ENCODE measurements around the gene TOR1AIP2. TPM values are rescaled to one million over a fixed set of nuclear protein-coding genes. Genes with fewer than 3 reads are reported as not detected.

TOR1AIP2 gene
- total RNA-seq, 2 donors from 2014 or later, result 36.4 to 79.1 TPM

DNA sequence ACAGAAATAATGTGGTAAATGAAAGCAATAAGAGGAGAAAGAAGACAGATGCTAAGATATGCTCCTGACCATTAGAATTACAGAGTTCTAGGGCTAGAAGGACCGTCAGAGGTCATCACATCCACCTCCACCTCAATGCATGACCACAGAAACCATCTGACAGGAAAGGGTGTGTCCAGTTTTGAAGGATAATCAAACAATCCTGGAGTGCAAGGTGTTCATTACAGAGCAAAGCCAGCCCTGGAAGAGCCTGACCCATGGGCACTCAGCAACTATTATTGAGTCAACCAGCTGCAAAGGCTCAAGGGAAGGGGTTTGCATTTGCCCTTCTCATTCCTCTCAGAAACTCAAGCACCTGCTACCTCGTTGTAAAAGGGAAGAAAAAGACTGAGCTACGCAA is 46.4 kb downstream of the TOR1AIP2 start:
- intact Hi-C loops (cut with DNase I), result no loop called here
- Histone ChIP-seq H3K4me3 (no peak overlapping the region), H3K36me3 (no peaks in the 10 kb centered on the region), H3K4me1 (replicated peaks) (no peaks in the 10 kb centered on the region), H3K27ac (no peak overlapping the region), H3K9me3 (no peaks in the 10 kb centered on the region), H3K27me3 (replicated peaks; ENCODE audit: insufficient read depth) (no peaks in the 10 kb centered on the region)
- TF ChIP-seq POLR2AphosphoS5 (IDR thresholded peaks at IDR 0.05) (no peak), POLR2A (IDR thresholded peaks at IDR 0.05) (no peak)
- TF ChIP-seq, protein P1, sequence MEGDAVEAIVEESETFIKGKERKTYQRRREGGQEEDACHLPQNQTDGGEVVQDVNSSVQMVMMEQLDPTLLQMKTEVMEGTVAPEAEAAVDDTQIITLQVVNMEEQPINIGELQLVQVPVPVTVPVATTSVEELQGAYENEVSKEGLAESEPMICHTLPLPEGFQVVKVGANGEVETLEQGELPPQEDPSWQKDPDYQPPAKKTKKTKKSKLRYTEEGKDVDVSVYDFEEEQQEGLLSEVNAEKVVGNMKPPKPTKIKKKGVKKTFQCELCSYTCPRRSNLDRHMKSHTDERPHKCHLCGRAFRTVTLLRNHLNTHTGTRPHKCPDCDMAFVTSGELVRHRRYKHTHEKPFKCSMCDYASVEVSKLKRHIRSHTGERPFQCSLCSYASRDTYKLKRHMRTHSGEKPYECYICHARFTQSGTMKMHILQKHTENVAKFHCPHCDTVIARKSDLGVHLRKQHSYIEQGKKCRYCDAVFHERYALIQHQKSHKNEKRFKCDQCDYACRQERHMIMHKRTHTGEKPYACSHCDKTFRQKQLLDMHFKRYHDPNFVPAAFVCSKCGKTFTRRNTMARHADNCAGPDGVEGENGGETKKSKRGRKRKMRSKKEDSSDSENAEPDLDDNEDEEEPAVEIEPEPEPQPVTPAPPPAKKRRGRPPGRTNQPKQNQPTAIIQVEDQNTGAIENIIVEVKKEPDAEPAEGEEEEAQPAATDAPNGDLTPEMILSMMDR (IDR thresholded peaks at IDR 0.05), result no peak
- 63% methylated on average over 3 of the region's 3 CpGs for WGBS
- DNase-seq (ENCODE audit: low spot score), result no peak

DNA sequence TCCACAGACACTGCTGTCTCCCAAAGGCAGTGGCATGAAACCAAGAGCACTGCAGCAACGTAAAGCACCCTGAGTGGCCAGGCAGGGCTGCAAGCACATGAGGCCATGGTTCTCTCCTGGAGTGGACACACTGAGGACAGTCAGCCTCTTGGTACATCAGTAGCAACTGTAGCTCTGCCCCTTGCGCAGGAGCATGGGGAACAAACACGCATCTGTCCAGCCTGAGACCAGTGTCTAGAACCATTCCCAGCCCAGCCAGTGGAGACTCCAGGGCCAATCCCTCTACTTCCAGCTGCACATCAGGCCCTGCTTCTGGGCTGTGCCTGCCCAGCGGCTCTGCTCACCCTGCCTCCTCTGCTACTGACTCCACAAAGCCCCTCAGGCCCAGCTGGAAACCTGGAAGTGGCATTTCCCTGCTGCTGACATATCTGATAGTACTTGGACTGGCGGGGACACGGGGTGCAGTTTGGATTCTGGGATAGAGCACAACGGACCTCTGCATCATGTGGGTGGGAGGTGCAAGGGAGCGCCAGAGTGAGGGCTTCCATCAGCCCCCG is 49.0 kb downstream of the TOR1AIP2 start:
- Histone ChIP-seq H3K4me1 (replicated peaks) (no peaks in the 10 kb centered on the region), H3K4me3 (no peak overlapping the region), H3K36me3 (no peaks in the 10 kb centered on the region), H3K27ac (no peak overlapping the region), H3K9me3 (no peaks in the 10 kb centered on the region), H3K27me3 (replicated peaks; ENCODE audit: insufficient read depth) (no peaks in the 10 kb centered on the region)
- WGBS, result 96% methylated on average over 8 of the region's 9 CpGs
- intact Hi-C loops (cut with DNase I), result no loop called here
- no peak for DNase-seq (ENCODE audit: low spot score)
- TF ChIP-seq POLR2A (IDR thresholded peaks at IDR 0.05) (no peak), POLR2AphosphoS5 (IDR thresholded peaks at IDR 0.05) (no peak)
- TF ChIP-seq, protein P1 (IDR thresholded peaks at IDR 0.05), result no peak

DNA sequence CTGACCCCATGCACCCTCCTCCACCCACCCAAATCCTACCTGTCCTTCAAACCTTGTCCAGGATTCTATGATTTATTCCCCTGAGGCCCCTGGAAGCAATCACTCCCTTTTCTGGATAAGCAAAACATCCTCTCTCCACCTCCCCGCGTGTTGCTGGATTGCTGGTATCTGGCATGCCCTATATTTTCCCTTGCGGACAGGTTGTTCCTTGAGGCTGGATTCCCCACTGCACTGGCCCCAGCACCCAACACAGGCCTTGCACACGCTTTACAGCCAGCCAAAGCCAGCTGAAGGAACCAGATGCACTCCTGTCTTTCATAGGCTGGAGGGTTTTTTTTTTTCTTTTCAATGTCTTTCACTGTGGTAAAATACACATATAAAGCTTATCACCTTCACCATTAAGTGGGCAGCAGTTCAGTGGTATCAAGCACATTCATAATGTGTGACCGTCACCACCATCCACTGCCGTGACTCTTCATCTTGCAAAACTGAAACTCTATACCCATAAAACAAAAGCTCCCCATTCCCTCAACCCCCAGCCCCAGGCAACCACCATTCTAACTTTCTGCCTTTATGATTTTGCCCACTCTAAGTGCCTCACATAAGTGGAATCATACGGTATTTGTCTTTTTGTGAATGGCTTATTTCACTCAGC is 50.9 kb downstream of the TOR1AIP2 start:
- TF ChIP-seq, protein P1 (IDR thresholded peaks at IDR 0.05), result no peak
- no peak for TF ChIP-seq POLR2AphosphoS5 (IDR thresholded peaks at IDR 0.05)
- TF ChIP-seq POLR2A (IDR thresholded peaks at IDR 0.05), result no peak
- no peaks in the 10 kb centered on the region for H3K4me1 ChIP-seq (replicated peaks)
- no peaks in the 10 kb centered on the region for H3K9me3 ChIP-seq
- no peaks in the 10 kb centered on the region for H3K36me3 ChIP-seq
- H3K27me3 ChIP-seq (replicated peaks; ENCODE audit: insufficient read depth), result no peaks in the 10 kb centered on the region
- H3K27ac ChIP-seq, result no peak overlapping the region
- no peak for DNase-seq (ENCODE audit: low spot score)
- 81% methylated on average over 7 of the region's 7 CpGs for WGBS
- H3K4me3 ChIP-seq, result no peak overlapping the region
- intact Hi-C loops (cut with DNase I), result no loop called here

DNA sequence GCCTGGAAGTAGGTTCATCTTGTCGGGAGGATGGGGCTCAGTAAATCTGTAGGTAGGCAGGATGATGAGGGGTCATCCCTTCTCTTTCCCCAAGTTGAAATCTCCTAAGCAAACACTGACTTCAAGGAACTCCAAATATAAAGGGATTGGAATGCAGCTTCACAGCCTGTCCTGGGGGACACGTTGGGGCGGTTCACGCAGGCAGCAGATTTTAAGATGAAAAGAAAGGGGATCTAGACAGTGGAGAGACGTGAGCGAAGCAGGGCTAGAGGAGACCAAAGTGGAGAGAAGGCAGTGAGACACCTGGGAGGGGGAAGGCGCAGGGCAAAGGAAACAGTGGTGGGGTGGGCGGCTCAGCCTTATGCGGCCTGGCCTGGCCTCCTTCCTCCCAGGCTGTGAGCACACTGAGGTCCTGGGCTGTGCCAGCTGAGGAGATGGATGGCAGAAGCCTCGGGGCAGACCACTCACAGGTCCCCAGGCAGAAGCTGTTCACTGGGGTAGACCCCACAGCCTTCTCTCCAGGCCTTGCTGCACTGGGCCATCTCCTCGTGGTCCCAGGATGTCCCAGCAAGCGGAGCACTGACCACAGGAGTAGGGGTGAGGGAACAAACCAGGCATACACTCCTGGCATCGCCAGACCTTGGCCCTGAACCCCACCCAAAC is 51.7 kb downstream of the TOR1AIP2 start:
- 61% methylated on average over 13 of the region's 13 CpGs for WGBS
- TF ChIP-seq POLR2A (IDR thresholded peaks at IDR 0.05), result no peak
- TF ChIP-seq, protein P1 (IDR thresholded peaks at IDR 0.05), result no peak
- no peak for TF ChIP-seq POLR2AphosphoS5 (IDR thresholded peaks at IDR 0.05)
- no peak for DNase-seq (ENCODE audit: low spot score)
- no peaks in the 10 kb centered on the region for H3K4me1 ChIP-seq (replicated peaks)
- H3K4me3 ChIP-seq, result no peak overlapping the region
- no peaks in the 10 kb centered on the region for H3K36me3 ChIP-seq
- H3K9me3 ChIP-seq, result no peaks in the 10 kb centered on the region
- H3K27ac ChIP-seq, result no peak overlapping the region
- intact Hi-C loops (cut with DNase I), result no loop called here
- no peaks in the 10 kb centered on the region for H3K27me3 ChIP-seq (replicated peaks; ENCODE audit: insufficient read depth)

All from prostate gland (tissue), 2 donors.